ENCODE data around the gene LAMA2. TPM values are rescaled to one million over a fixed set of nuclear protein-coding genes. Genes with fewer than 3 reads are reported as not detected.

Gene LAMA2
- total and polyA plus RNA-seq, 2 donors (not counting 3 experiments of a cell fraction or from before 2014, with no cell fraction given) = 0.51 to 0.75 TPM

GRCh38 chr6:129364037-129364436 lies 481.1 kb downstream of the LAMA2 start:
- no peaks in the 10 kb centered on the region for H3K79me2 ChIP-seq (ENCODE audit: control insufficient read depth, insufficient read depth, low read length)
- no peak overlapping the region for H3K27ac ChIP-seq (ENCODE audit: insufficient read depth, low read depth, low read length)
- H3K9me1 ChIP-seq (replicated peaks; ENCODE audit: control insufficient read depth, extremely low read depth, insufficient read depth, low read length) = no peaks in the 10 kb centered on the region
- ChIA-PET POLR2A (no interaction called here), CTCF (no interaction called here)
- no peaks in the 10 kb centered on the region for H3K4me1 ChIP-seq (ENCODE audit: control insufficient read depth, extremely low read depth, insufficient read depth, low read length)
- no peaks in the 10 kb centered on the region for H3K36me3 ChIP-seq (ENCODE audit: control insufficient read depth in 2 of 2, extremely low read depth in 1 of 2, insufficient read depth in 2 of 2, low read length in 2 of 2)
- DNase-seq (ENCODE audit: low read depth, low spot score) = no peak
- no TSS peak for BruUV-seq (replicated peaks)
- H2AFZ ChIP-seq (ENCODE audit: low read depth, low read length) = no peak overlapping the region
- H3K4me2 ChIP-seq (ENCODE audit: insufficient read depth, low read length) = no peak overlapping the region
- H3K4me3 ChIP-seq (replicated peaks in 1 of 3; ENCODE audit: insufficient read depth in 1 of 3, low read depth in 1 of 3, low read length in 3 of 3) = no peak overlapping the region
- no peak overlapping the region for H3K9ac ChIP-seq (replicated peaks; ENCODE audit: extremely low read depth, insufficient read depth, low read length)
- no peak for FAIRE-seq
- H4K20me1 ChIP-seq (replicated peaks; ENCODE audit: control insufficient read depth, extremely low read depth, insufficient read depth, low read length) = no peaks in the 10 kb centered on the region
- no peaks in the 10 kb centered on the region for H3K9me3 ChIP-seq (replicated peaks; ENCODE audit: control insufficient read depth, insufficient read depth, low read length)
- dilution Hi-C loops (cut with MboI; ENCODE audit: extremely low pct_ligation_motif_present, low sequenced_read_pairs) = no loop called here
- intact Hi-C loops (cut with micrococcal nuclease) = no loop called here
- no peaks in the 10 kb centered on the region for H3K27me3 ChIP-seq (ENCODE audit: control insufficient read depth in 2 of 2, insufficient read depth in 2 of 2, low read length in 2 of 2)
- TF ChIP-seq EZH2 (IDR thresholded peaks at IDR 0.05; ENCODE audit: borderline replicate concordance, low read depth, low read length, severe bottlenecking) (no peak), POLR2A (IDR thresholded peaks at IDR 0.05; ENCODE audit: low read depth, low read length) (no peak), MAX (IDR thresholded peaks at IDR 0.05; ENCODE audit: insufficient read depth, insufficient read length) (no peak), JUN (IDR thresholded peaks at IDR 0.05; ENCODE audit: borderline replicate concordance, insufficient read depth, insufficient read length, low read depth) (no peak), GATA2 (IDR thresholded peaks at IDR 0.05; ENCODE audit: insufficient read depth, insufficient read length, low read depth, low read length) (no peak), FOS (IDR thresholded peaks at IDR 0.05; ENCODE audit: borderline replicate concordance, insufficient read depth, low read length) (no peak), MYC (IDR thresholded peaks at IDR 0.05; ENCODE audit: low read depth, low read length) (no peak), CTCF (IDR thresholded peaks at IDR 0.05; ENCODE audit: extremely low read depth in 1 of 2, insufficient read depth in 1 of 2, low read depth in 1 of 2, low read length in 2 of 2) (no peak), POLR2AphosphoS5 (IDR thresholded peaks at IDR 0.05; ENCODE audit: insufficient read depth, low read depth, low read length) (no peak)

Measured in endothelial cell of umbilical vein (primary cell).